HCT116 (cell line): ENCODE measurements around the gene RBFOX2. TPM values are rescaled to one million over a fixed set of nuclear protein-coding genes. Genes with fewer than 3 reads are reported as not detected.

ENCODE experiments used
- ATAC-seq: fragments of 200-7000 bp; cut with Tn5 transposase; 2 replicates; pipeline ENCODE4 v1.9.1; 2020; ENCODE audit warnings: mild to moderate bottlenecking, moderate library complexity
- BruUV-seq: library from RNA; stranded (reverse); fragments of 400-500 nt; replicated peaks from 2 replicates; lab custom pipeline; 2021; lab: Mats Ljungman, UMichigan
- CTCF ChIA-PET: fragments of 300-600 bp; sonication (Branson Sonifier 250); formaldehyde crosslinking; loops from one replicate; lab custom pipeline; 2021; ENCODE audit warnings: antibody characterized with exemption; lab: Charles Lee
- POLR2A ChIA-PET: fragments of 300-600, 350-600 bp; sonication (Branson Sonifier 250); formaldehyde crosslinking; loops from one replicate; lab custom pipeline; 2021; ENCODE audit warnings: antibody characterized with exemption; lab: Charles Lee
- RAD21 ChIA-PET, 2 experiments: fragments of 300-600 bp; sonication (Branson Sonifier 250); formaldehyde crosslinking; loops; one replicate each; lab custom pipeline; 2023; ENCODE audit warnings: low total read pairs in 2 of 2; ENCODE audit not compliant: uncharacterized antibody in 2 of 2, unreplicated experiment in 2 of 2, low non-redundant PET in 1 of 2; lab: Charles Lee
- DNase-seq: peaks from one replicate; pipeline ENCODE4 v3.0.0-alpha.2; 2010; ENCODE audit warnings: low read depth, low spot score
- H2AFZ ChIP-seq: fragments of 200-600 bp; shearing (Covaris generic), sonication (generic); 2 replicates; pipeline ENCODE4 v1.6.1; 2017; ENCODE audit warnings: low read depth, mixed run types, mixed read lengths, antibody characterized with exemption, low read length; ENCODE audit not compliant: poor library complexity, severe bottlenecking
- H3K27ac ChIP-seq: 2 replicates; pipeline ENCODE4 v1.5.1; 2012; ENCODE audit warnings: low read depth, low read length
- H3K27me3 ChIP-seq: fragments of 200-600 bp; sonication (generic); 2 replicates; pipeline ENCODE4 v1.6.1; 2016; ENCODE audit warnings: mixed run types, low read length, mixed read lengths; ENCODE audit not compliant: insufficient read depth
- H3K36me3 ChIP-seq, 2 experiments: fragments of 200-500 bp in 1 of 2; fragments of 200-600 bp in 1 of 2; sonication (Bioruptor generic) in 1 of 2; sonication (generic) in 1 of 2; 2 replicates each; pipeline versions ENCODE4 v1.5.1 to v1.6.1; 2014 to 2016; ENCODE audit warnings: low read length in 2 of 2, inconsistent platforms in 1 of 2, mixed read lengths in 1 of 2, mixed run types in 1 of 2; ENCODE audit not compliant: insufficient read depth in 2 of 2, control insufficient read depth in 1 of 2
- H3K4me1 ChIP-seq, 2 experiments: fragments of 200-600 bp in 1 of 2; sonication (generic) in 1 of 2; 2 replicates each; pipeline versions ENCODE4 v1.5.1 to v1.6.1; 2012 to 2017; ENCODE audit warnings: low read length in 2 of 2, inconsistent platforms in 1 of 2, mild to moderate bottlenecking in 1 of 2, mixed read lengths in 1 of 2, mixed run types in 1 of 2, moderate library complexity in 1 of 2; ENCODE audit not compliant: insufficient read depth in 2 of 2, control insufficient read depth in 1 of 2
- H3K4me2 ChIP-seq: fragments of 200-600 bp; sonication (generic); 2 replicates; pipeline ENCODE4 v1.6.1; 2017; ENCODE audit warnings: mixed run types, low read length, mixed read lengths
- H3K4me3 ChIP-seq, 2 experiments: fragments of 200-600 bp in 1 of 2; sonication (generic) in 1 of 2; replicated peaks in 1 of 2; 2 replicates each; pipeline ENCODE4 v1.5.1; 2011 to 2016; ENCODE audit warnings: low read length in 2 of 2, control low read depth in 1 of 2, low read depth in 1 of 2, mild to moderate bottlenecking in 1 of 2, mixed read lengths in 1 of 2, mixed run types in 1 of 2
- H3K79me2 ChIP-seq: fragments of 200-600 bp; sonication (generic); 2 replicates; pipeline ENCODE4 v1.6.1; 2017; ENCODE audit warnings: mild to moderate bottlenecking, mixed run types, low read length, moderate library complexity, mixed read lengths; ENCODE audit not compliant: insufficient read depth
- H3K9ac ChIP-seq: fragments of 200-600 bp; sonication (generic); 2 replicates; pipeline ENCODE4 v1.6.1; 2016; ENCODE audit warnings: low read length, mixed read lengths
- H3K9me2 ChIP-seq: fragments of 200-600 bp; sonication (generic), shearing (Covaris generic); 2 replicates; pipeline ENCODE4 v1.6.1; 2017; ENCODE audit warnings: mixed run types, mild to moderate bottlenecking, moderate library complexity; ENCODE audit not compliant: insufficient read depth
- H3K9me3 ChIP-seq, 2 experiments: fragments of 200-500 bp in 1 of 2; fragments of 200-600 bp in 1 of 2; sonication (Bioruptor generic) in 1 of 2; sonication (generic) in 1 of 2; 2 replicates each; pipeline ENCODE4 v1.6.1; 2014 to 2017; ENCODE audit warnings: low read length in 2 of 2, mixed read lengths in 2 of 2, inconsistent platforms in 1 of 2, low read depth in 1 of 2, mild to moderate bottlenecking in 1 of 2, mixed run types in 1 of 2, moderate library complexity in 1 of 2; ENCODE audit not compliant: control insufficient read depth in 1 of 2, insufficient read depth in 1 of 2
- H4K20me1 ChIP-seq: fragments of 200-600 bp; sonication (generic), shearing (Covaris generic); 2 replicates; pipeline ENCODE4 v1.6.1; 2017; ENCODE audit warnings: mixed run types, mild to moderate bottlenecking, moderate library complexity; ENCODE audit not compliant: insufficient read depth
- CBX3 ChIP-seq: IDR thresholded peaks from 2 replicates; pipeline ENCODE4 v1.6.1; 2012; ENCODE audit warnings: low read depth
- EGR1 ChIP-seq: IDR thresholded peaks from 2 replicates; pipeline ENCODE4 v1.6.1; 2012; ENCODE audit warnings: low read depth
- ELF1 ChIP-seq: IDR thresholded peaks from 2 replicates; pipeline ENCODE4 v1.6.1; 2012; ENCODE audit warnings: low read depth, borderline replicate concordance
- EZH2 ChIP-seq: fragments of 200-600 bp; sonication (generic); IDR thresholded peaks from 2 replicates; pipeline ENCODE4 v1.6.1; 2017; ENCODE audit warnings: antibody characterized with exemption, mixed run types
- FOSL1 ChIP-seq: IDR thresholded peaks from 2 replicates; pipeline ENCODE4 v1.6.1; 2012; ENCODE audit warnings: low read depth
- JUND ChIP-seq: IDR thresholded peaks from 2 replicates; pipeline ENCODE4 v1.6.1; 2012
- POLR2AphosphoS5 ChIP-seq: IDR thresholded peaks from 2 replicates; pipeline ENCODE4 v1.6.1; 2011; ENCODE audit warnings: mild to moderate bottlenecking, low read depth, low read length, moderate library complexity
- RAD21 ChIP-seq: IDR thresholded peaks from 2 replicates; pipeline ENCODE4 v1.6.1; 2012; ENCODE audit warnings: low read depth, mild to moderate bottlenecking
- SP1 ChIP-seq: IDR thresholded peaks from 2 replicates; pipeline ENCODE4 v1.6.1; 2012; ENCODE audit warnings: low read depth
- SRF ChIP-seq: IDR thresholded peaks from 2 replicates; pipeline ENCODE4 v1.6.1; 2012; ENCODE audit warnings: low read depth
- YY1 ChIP-seq: IDR thresholded peaks from 2 replicates; pipeline ENCODE4 v1.6.1; 2011; ENCODE audit warnings: low read length, low read depth, moderate library complexity, mild to moderate bottlenecking; ENCODE audit not compliant: insufficient replicate concordance; ENCODE audit errors: extremely low read depth
- ZFX ChIP-seq: fragments of 450-650 bp; IDR thresholded peaks from 2 replicates; pipeline ENCODE4 v1.6.1; 2017
- ZNF274 ChIP-seq: fragments of 200-500 bp; sonication (Bioruptor generic); IDR thresholded peaks from 2 replicates; pipeline ENCODE4 v1.6.1; 2014; ENCODE audit warnings: mild to moderate bottlenecking, low read depth, low read length, inconsistent platforms
- intact Hi-C: fragments of 100-400 bp; cut with micrococcal nuclease; formaldehyde crosslinking; loops from 2 replicates; pipeline ENCODE4 v1.10.0; 2022
- total RNA-seq: library from RNA; stranded (reverse); gene quantifications from one replicate; pipeline ENCODE4 v1.2.1, GENCODE V29; 2021; ENCODE audit not compliant: unreplicated experiment
- TF ChIP-seq, protein P1 (sequence below): IDR thresholded peaks from 2 replicates; pipeline ENCODE4 v1.6.1; 2012
- TF ChIP-seq, protein P2 (sequence below), 3 experiments: fragments of 200-600 bp in 1 of 3; sonication (generic) in 1 of 3; IDR thresholded peaks in 2 of 3; conservative IDR thresholded peaks in 1 of 3; 2 replicates each; pipeline ENCODE4 v1.5.1; 2012 to 2017; ENCODE audit warnings: low read depth in 2 of 3, low read length in 2 of 3, antibody characterized with exemption in 1 of 3, borderline replicate concordance in 1 of 3, control low read depth in 1 of 3, mild to moderate bottlenecking in 1 of 3, mixed read lengths in 1 of 3, mixed run types in 1 of 3, moderate library complexity in 1 of 3; ENCODE audit not compliant: insufficient read depth in 1 of 3
- TF ChIP-seq, protein P3 (sequence below): IDR thresholded peaks from 2 replicates; pipeline ENCODE4 v1.6.1; 2012

The RBFOX2 gene
- total RNA-seq, 1 experiment from 2014 or later, result 83.9 TPM

DNA sequence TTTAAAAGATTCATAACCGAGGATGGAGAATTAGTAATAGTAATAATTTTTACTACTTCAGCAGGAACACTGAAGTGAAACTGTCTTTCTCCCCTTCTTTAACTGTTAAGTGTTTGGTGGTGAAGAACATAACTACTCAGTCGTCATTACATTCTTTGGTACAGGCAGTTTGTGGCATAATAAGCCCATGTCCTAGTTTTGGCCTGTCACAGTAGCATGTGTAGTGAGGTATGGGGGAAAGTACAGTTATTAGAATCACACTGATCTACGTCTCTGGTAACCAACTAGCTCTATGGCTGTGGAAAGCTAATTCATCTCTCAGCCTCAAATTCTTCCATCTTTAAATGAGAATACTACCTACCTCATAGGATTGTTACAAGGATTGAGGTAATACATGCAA, 71.8 kb downstream of the RBFOX2 start:
- Histone ChIP-seq H3K79me2 (peaks cover 58% of the 10 kb centered on the region), H3K36me3 (no peaks in the 10 kb centered on the region), H3K27me3 (no peaks in the 10 kb centered on the region), H3K9me3 (no peaks in the 10 kb centered on the region), H3K9ac (no peak overlapping the region), H4K20me1 (peaks cover 14% of the 10 kb centered on the region; the same call in 1 of the 2 replicates), H3K9me2 (no peaks in the 10 kb centered on the region), H3K4me1 (peaks cover 4 to 7% of the 10 kb centered on the region in 2 experiments), H3K4me2 (no peak overlapping the region), H3K27ac (no peak overlapping the region), H3K4me3 (no peak overlapping the region), H2AFZ (no peak overlapping the region)
- no peak for DNase-seq
- TF ChIP-seq ELF1 (no peak), YY1 (no peak), CBX3 (no peak)
- ATAC-seq, result no peak
- POLR2A ChIA-PET, result no interaction called here
- intact Hi-C loops, result no loop called here
- BruUV-seq, result no TSS peak
- CTCF ChIA-PET, result no interaction called here
- RAD21 ChIA-PET, result no interaction called here

DNA sequence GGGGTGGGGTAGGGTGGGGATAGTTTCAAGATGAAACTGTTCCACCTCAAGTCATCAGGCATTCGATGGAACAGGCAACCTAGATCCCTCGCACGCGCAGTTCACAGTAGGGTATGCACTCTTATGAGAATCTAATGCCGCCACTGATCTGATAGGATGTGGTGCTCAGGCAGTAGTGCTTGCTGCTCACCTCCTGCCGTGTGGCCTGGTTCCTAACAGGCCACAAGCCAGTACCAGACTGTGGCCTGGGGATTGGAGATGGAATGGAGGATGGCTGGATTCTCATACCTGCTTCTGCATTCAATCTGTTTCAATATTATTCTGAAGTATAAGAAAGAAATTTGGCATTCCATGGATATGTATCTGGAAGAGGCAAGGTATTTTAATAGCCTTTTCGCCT, 73.1 kb downstream of the RBFOX2 start:
- Histone ChIP-seq H3K9ac (no peak overlapping the region), H3K4me2 (no peak overlapping the region), H3K4me1 (no peaks in the 10 kb centered on the region), H3K27ac (no peak overlapping the region), H3K9me3 (no peaks in the 10 kb centered on the region), H3K79me2 (peaks cover 46% of the 10 kb centered on the region), H4K20me1 (peaks cover 11% of the 10 kb centered on the region; the same call in 1 of the 2 replicates), H3K27me3 (no peaks in the 10 kb centered on the region), H2AFZ (no peak overlapping the region)
- no TSS peak for BruUV-seq
- POLR2A ChIA-PET, result no interaction called here
- CTCF ChIA-PET, result interaction anchor here (1.8 kb wide), 1 partner anchor 110 kb away, joined by 6 read pairs; no protein-coding TSS in a partner anchor
- ATAC-seq (no peak), DNase-seq (no peak)
- RAD21 ChIA-PET, result no interaction called here
- intact Hi-C loops, result no loop called here
- TF ChIP-seq, protein P1, sequence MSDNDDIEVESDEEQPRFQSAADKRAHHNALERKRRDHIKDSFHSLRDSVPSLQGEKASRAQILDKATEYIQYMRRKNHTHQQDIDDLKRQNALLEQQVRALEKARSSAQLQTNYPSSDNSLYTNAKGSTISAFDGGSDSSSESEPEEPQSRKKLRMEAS, result no peak
- TF ChIP-seq EGR1, result no peak
- TF ChIP-seq ZFX, result no peak
- no peak for TF ChIP-seq POLR2AphosphoS5
- TF ChIP-seq RAD21, result no peak
- no peak for TF ChIP-seq EZH2
- TF ChIP-seq, protein P2, sequence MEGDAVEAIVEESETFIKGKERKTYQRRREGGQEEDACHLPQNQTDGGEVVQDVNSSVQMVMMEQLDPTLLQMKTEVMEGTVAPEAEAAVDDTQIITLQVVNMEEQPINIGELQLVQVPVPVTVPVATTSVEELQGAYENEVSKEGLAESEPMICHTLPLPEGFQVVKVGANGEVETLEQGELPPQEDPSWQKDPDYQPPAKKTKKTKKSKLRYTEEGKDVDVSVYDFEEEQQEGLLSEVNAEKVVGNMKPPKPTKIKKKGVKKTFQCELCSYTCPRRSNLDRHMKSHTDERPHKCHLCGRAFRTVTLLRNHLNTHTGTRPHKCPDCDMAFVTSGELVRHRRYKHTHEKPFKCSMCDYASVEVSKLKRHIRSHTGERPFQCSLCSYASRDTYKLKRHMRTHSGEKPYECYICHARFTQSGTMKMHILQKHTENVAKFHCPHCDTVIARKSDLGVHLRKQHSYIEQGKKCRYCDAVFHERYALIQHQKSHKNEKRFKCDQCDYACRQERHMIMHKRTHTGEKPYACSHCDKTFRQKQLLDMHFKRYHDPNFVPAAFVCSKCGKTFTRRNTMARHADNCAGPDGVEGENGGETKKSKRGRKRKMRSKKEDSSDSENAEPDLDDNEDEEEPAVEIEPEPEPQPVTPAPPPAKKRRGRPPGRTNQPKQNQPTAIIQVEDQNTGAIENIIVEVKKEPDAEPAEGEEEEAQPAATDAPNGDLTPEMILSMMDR (IDR thresholded peaks at IDR 0.05 in 2 of 3, conservative IDR thresholded peaks at IDR 0.05 in 1 of 3; ENCODE audit: borderline replicate concordance in 1 of 3, insufficient read depth in 1 of 3, low read depth in 2 of 3, low read length in 2 of 3), result no peak
- TF ChIP-seq, protein P3, sequence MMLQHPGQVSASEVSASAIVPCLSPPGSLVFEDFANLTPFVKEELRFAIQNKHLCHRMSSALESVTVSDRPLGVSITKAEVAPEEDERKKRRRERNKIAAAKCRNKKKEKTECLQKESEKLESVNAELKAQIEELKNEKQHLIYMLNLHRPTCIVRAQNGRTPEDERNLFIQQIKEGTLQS, result no peak
- TF ChIP-seq SRF, result no peak
- TF ChIP-seq CBX3, result no peak
- TF ChIP-seq ELF1, result no peak
- TF ChIP-seq FOSL1, result no peak
- no peak for TF ChIP-seq ZNF274
- TF ChIP-seq JUND, result no peak
- no peak for TF ChIP-seq SP1
- TF ChIP-seq, all 23 proteins: peak for 0
- H3K4me3 ChIP-seq, result no peak overlapping the region
- no peaks in the 10 kb centered on the region for H3K9me2 ChIP-seq
- H3K36me3 ChIP-seq, result no peaks in the 10 kb centered on the region
